ENCODE measurements around the gene NPSR1.
"Not testable (repeated sequence)": the region's sequence is repeated elsewhere in the genome, so short reads cannot be mapped to it uniquely, and the experiment has no call there.

NPSR1 gene

GRCh38 chr7:34879871-34880270 is 221.9 kb downstream of the NPSR1 start:
- no peak overlapping the region for H3K9ac ChIP-seq (ENCODE audit: low read length)
- no peak overlapping the region for H3K4me3 ChIP-seq (ENCODE audit: low read length)
- peaks cover 11% of the 10 kb centered on the region for H3K9me3 ChIP-seq (ENCODE audit: control insufficient read depth, low read depth, low read length)
- no peak overlapping the region for H3K27ac ChIP-seq (ENCODE audit: low read length)
- peaks cover 13% of the 10 kb centered on the region for H3K4me1 ChIP-seq (ENCODE audit: control insufficient read depth, low read depth, low read length)
- H3K36me3 ChIP-seq (ENCODE audit: control insufficient read depth, low read depth, low read length), result no peaks in the 10 kb centered on the region
- no peaks in the 10 kb centered on the region for H3K27me3 ChIP-seq (ENCODE audit: control insufficient read depth, insufficient read depth, low read length)

DNA sequence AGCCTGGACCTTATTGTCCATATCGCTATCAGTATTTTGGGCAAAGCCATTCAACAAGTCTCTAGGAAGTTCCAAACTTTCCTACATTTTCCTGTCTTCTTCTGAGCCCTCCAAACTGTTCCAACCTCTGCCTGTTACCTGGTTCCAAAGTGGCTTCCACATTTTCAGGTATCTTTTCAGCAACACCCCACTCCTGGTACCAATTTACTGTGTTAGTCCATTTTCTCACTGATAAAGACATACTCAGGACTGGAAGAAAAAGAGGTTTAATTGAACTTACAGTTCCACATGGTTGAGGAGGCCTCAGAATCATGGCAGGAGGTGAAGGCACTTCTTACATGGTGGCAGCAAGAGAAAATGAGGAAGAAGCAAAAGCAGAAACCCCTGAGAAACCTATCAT is 225.8 kb downstream of the NPSR1 start:
- H3K4me1 ChIP-seq (ENCODE audit: control insufficient read depth, low read depth, low read length), result peaks cover 13% of the 10 kb centered on the region
- not testable (repeated sequence) for H3K9ac ChIP-seq (ENCODE audit: low read length); H3K4me3 ChIP-seq (ENCODE audit: low read length); H3K27me3 ChIP-seq (ENCODE audit: control insufficient read depth, insufficient read depth, low read length); H3K36me3 ChIP-seq (ENCODE audit: control insufficient read depth, low read depth, low read length); H3K27ac ChIP-seq (ENCODE audit: low read length)
- H3K9me3 ChIP-seq (ENCODE audit: control insufficient read depth, low read depth, low read length), result peaks cover 11% of the 10 kb centered on the region

DNA sequence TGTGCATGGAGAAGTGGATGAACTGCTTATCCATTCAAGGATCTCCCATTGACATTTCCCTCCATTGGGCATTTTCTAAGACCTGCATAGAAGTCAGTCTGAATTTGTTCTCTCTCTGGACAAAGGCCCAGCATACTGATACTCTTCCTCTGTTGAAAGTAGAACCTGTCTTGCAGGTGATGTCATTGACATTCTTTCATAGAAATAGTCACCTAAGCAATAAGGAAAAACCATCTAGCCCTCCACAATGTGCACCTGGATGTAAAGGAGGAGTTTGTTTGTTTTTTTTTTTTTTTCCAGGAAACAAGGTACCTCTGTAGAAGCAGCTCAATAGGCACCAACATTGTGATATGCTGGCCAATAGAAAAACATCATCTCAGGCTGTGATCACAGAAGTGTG is 228.8 kb downstream of the NPSR1 start:
- Histone ChIP-seq H3K4me3 (ENCODE audit: low read length) (no peak overlapping the region), H3K36me3 (ENCODE audit: control insufficient read depth, low read depth, low read length) (no peaks in the 10 kb centered on the region), H3K4me1 (ENCODE audit: control insufficient read depth, low read depth, low read length) (no peaks in the 10 kb centered on the region), H3K27ac (ENCODE audit: low read length) (no peak overlapping the region), H3K9me3 (ENCODE audit: control insufficient read depth, low read depth, low read length) (peaks cover 11% of the 10 kb centered on the region), H3K9ac (ENCODE audit: low read length) (no peak overlapping the region), H3K27me3 (ENCODE audit: control insufficient read depth, insufficient read depth, low read length) (no peaks in the 10 kb centered on the region)

- Histone ChIP-seq H3K4me1 (ENCODE audit: control insufficient read depth, low read depth, low read length) (no peaks in the 10 kb centered on the region), H3K36me3 (ENCODE audit: control insufficient read depth, low read depth, low read length) (no peaks in the 10 kb centered on the region), H3K27ac (ENCODE audit: low read length) (no peak overlapping the region), H3K9me3 (ENCODE audit: control insufficient read depth, low read depth, low read length) (no peaks in the 10 kb centered on the region), H3K9ac (ENCODE audit: low read length) (no peak overlapping the region), H3K4me3 (ENCODE audit: low read length) (no peak overlapping the region), H3K27me3 (ENCODE audit: control insufficient read depth, insufficient read depth, low read length) (no peaks in the 10 kb centered on the region)
Measured at GRCh38 chr7:34889951-34890350, 231.9 kb downstream of the NPSR1 start.

GRCh38 chr7:34895202-34895601 is 237.2 kb downstream of the NPSR1 start:
- H3K4me3 ChIP-seq (ENCODE audit: low read length), result no peak overlapping the region
- no peaks in the 10 kb centered on the region for H3K27me3 ChIP-seq (ENCODE audit: control insufficient read depth, insufficient read depth, low read length)
- H3K9ac ChIP-seq (ENCODE audit: low read length), result no peak overlapping the region
- no peak overlapping the region for H3K27ac ChIP-seq (ENCODE audit: low read length)
- H3K36me3 ChIP-seq (ENCODE audit: control insufficient read depth, low read depth, low read length), result no peaks in the 10 kb centered on the region
- H3K9me3 ChIP-seq (ENCODE audit: control insufficient read depth, low read depth, low read length), result peaks cover 8% of the 10 kb centered on the region
- no peaks in the 10 kb centered on the region for H3K4me1 ChIP-seq (ENCODE audit: control insufficient read depth, low read depth, low read length)
